Inflammatory macrophage treated with lipopolysaccharide for 4 hours (primary cell): Measurements from ENCODE around the gene ZBTB44.
"Not testable (repeated sequence)": the region's sequence is repeated elsewhere in the genome, so short reads cannot be mapped to it uniquely, and the experiment has no call there.

Experiments used
- DNase-seq: peaks from one replicate; pipeline ENCODE4 v3.0.0-alpha.2; 2020

The ZBTB44 gene

GRCh38 chr11:130310622-130311021 lies 4.1 kb downstream of the ZBTB44 start:
- no peak for DNase-seq

GRCh38 chr11:130308886-130309285 lies 5.8 kb downstream of the ZBTB44 start:
- no peak for DNase-seq

GRCh38 chr11:130308059-130308458 lies 6.7 kb downstream of the ZBTB44 start:
- peak; percentile 45 for DNase-seq

- DNase-seq, result no peak
These were observed 10.1 kb downstream of the ZBTB44 start for GRCh38 chr11:130304651-130305050.

GRCh38 chr11:130301002-130301401 lies 13.7 kb downstream of the ZBTB44 start:
- no peak for DNase-seq

- peak; percentile 50 for DNase-seq
These were observed 14.2 kb downstream of the ZBTB44 start for GRCh38 chr11:130300567-130300966.

GRCh38 chr11:130299978-130300377 lies 14.7 kb downstream of the ZBTB44 start:
- DNase-seq, result no peak

- DNase-seq, result no peak
These were observed 19.1 kb downstream of the ZBTB44 start for GRCh38 chr11:130295657-130296056.

GRCh38 chr11:130282111-130282510 lies 32.6 kb downstream of the ZBTB44 start:
- DNase-seq, result no peak

GRCh38 chr11:130281341-130281740 lies 33.4 kb downstream of the ZBTB44 start:
- DNase-seq, result not testable (repeated sequence)

GRCh38 chr11:130279989-130280388 lies 34.7 kb downstream of the ZBTB44 start:
- no peak for DNase-seq

- DNase-seq, result no peak
These were observed 36.0 kb downstream of the ZBTB44 start for GRCh38 chr11:130278745-130279144.

- DNase-seq, result no peak
These were observed 36.6 kb downstream of the ZBTB44 start for GRCh38 chr11:130278151-130278550.

- DNase-seq, result no peak
These were observed 42.4 kb downstream of the ZBTB44 start for GRCh38 chr11:130272336-130272735.

GRCh38 chr11:130269326-130269943 lies 45.3 kb downstream of the ZBTB44 start:
- DNase-seq, result peak; percentile 43

- no peak for DNase-seq
These were observed 51.4 kb downstream of the ZBTB44 start for GRCh38 chr11:130263351-130263750.

GRCh38 chr11:130262424-130262823 lies 52.3 kb downstream of the ZBTB44 start:
- no peak for DNase-seq

GRCh38 chr11:130261571-130261970 lies 53.1 kb downstream of the ZBTB44 start:
- DNase-seq, result peak; percentile 21

- DNase-seq, result no peak
These were observed 54.0 kb downstream of the ZBTB44 start for GRCh38 chr11:130260742-130261141.

- no peak for DNase-seq
These were observed 54.6 kb downstream of the ZBTB44 start for GRCh38 chr11:130260080-130260627.

GRCh38 chr11:130251763-130252162 lies 63.0 kb downstream of the ZBTB44 start:
- DNase-seq, result not testable (repeated sequence)

GRCh38 chr11:130249929-130250328 lies 64.8 kb downstream of the ZBTB44 start:
- not testable (repeated sequence) for DNase-seq

GRCh38 chr11:130249371-130249770 lies 65.3 kb downstream of the ZBTB44 start:
- no peak for DNase-seq

GRCh38 chr11:130247319-130247718 lies 67.4 kb downstream of the ZBTB44 start:
- no peak for DNase-seq

GRCh38 chr11:130246738-130247137 lies 68.0 kb downstream of the ZBTB44 start:
- DNase-seq, result no peak
